ENCODE data around the gene TRPM4. TPM values are rescaled to one million over a fixed set of nuclear protein-coding genes. Genes with fewer than 3 reads are reported as not detected.

The TRPM4 gene
- total RNA-seq, 4 donors from 2014 or later = 16.3 to 38.5 (median 17.3) TPM

DNA sequence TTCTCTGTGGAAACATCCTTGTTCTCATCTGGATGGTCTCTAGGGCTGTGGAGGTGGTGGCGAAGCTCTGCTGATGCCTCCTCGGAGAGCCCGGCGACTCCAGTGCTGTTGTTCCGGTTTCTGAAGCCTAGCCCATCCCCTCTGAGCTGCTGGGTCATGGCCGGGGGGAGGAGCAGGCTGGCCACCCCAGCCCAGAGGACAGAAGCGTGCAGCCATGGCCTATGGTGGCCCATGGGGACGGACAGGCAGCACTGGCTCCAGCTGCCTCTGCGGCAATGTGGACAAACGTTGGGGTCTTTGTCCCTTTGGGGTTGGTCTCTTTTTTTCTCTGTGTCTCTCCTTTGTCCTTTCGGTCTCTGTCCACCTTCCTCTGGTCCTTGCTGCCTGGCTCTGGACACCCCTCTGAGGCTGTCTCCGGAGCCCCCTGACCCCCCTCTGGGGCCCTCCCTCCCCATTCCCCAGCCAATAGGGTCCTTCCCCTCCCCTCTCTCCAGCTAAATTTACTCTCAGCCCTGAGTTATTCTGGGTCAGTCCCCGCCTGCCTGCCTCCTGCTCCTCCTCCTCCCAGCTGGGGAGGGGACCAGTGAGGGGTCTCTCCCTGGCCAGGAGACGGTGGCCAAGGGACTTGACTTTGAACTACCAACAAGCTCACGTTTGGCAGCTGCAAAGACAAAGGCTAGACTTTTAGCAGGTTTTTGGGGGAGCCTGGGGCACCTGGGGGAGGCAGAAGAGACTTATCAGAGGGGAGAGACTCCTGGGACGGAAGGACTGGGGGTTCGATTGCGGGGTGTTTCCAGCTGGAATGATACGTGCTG lies 2.4 kb upstream of the TRPM4 start, which contains the start of gene HRC:
HRC (minus strand) TSS at position 392 of the 815 bp plus-strand sequence; CDS start at position 233, 159 bp downstream.
- Histone ChIP-seq H3K4me1 (peaks cover 0 to 49% (median 20%) of the 10 kb centered on the region in 3 donors), H3K27ac (peak within 1 kb of the TSS in 3 of 4 donors; percentile 4 to 42 (median 9)), H3K36me3 (no peaks in the 10 kb centered on the region), H3K4me3 (peak within 1 kb of the TSS in 1 of 2 donors; percentile 3), H3K27me3 (no peaks in the 10 kb centered on the region), H3K9me3 (no peaks in the 10 kb centered on the region)
- TF ChIP-seq EP300 (IDR thresholded peaks at IDR 0.05) = no peak
- TF ChIP-seq POLR2A (IDR thresholded peaks at IDR 0.05) = no peak
- TF ChIP-seq POLR2AphosphoS5 (IDR thresholded peaks at IDR 0.05) = no peak
- WGBS, 2 donors (ENCODE audit: low coverage in 1 of 2) = 36 to 80% methylated on average over 3 to 7 of the region's 19 CpGs
- ATAC-seq = no peak

DNA sequence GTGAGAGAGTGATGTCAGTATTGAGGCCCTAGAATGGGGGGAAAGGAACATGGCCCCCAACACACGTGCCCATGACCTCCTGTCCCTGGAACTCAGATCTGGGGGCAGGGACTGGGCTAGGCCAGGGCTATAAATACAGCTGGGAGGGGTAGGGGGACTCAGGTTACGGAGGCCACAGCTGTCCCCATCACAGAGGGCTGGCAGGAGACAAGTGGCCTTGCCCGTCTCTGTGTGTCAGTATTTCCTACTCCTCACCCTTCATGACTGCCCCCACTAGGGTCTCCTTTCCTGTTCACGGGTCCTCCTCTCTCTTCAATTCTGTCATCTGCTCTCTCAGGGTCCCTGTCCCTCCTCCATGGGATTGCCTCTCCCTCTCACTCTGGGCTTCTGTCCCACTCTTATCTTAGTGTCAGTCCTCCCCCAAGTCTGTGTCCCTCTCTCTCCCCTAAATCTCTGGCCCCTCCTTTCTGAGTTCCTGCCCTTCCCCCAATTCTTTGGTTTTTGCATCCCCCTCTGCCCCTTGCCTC lies 1.7 kb upstream of the TRPM4 start:
- TF ChIP-seq POLR2AphosphoS5 (IDR thresholded peaks at IDR 0.05) (no peak), POLR2A (IDR thresholded peaks at IDR 0.05) (no peak), EP300 (IDR thresholded peaks at IDR 0.05) (no peak), CTCF (IDR thresholded peaks at IDR 0.05) (no peak)
- Histone ChIP-seq H3K9me3 (no peaks in the 10 kb centered on the region), H3K4me3 (peak overlapping the region in 1 of 2 donors; percentile 3), H3K4me1 (peaks cover 0 to 51% (median 16%) of the 10 kb centered on the region in 3 donors), H3K27me3 (no peaks in the 10 kb centered on the region), H3K27ac (peak overlapping the region in 3 of 4 donors; percentile 4 to 42 (median 9)), H3K36me3 (no peaks in the 10 kb centered on the region)
- WGBS, 2 donors (ENCODE audit: low coverage in 1 of 2) = 50 to 56% methylated on average over 1 to 4 of the region's 4 CpGs
- ATAC-seq = no peak

DNA sequence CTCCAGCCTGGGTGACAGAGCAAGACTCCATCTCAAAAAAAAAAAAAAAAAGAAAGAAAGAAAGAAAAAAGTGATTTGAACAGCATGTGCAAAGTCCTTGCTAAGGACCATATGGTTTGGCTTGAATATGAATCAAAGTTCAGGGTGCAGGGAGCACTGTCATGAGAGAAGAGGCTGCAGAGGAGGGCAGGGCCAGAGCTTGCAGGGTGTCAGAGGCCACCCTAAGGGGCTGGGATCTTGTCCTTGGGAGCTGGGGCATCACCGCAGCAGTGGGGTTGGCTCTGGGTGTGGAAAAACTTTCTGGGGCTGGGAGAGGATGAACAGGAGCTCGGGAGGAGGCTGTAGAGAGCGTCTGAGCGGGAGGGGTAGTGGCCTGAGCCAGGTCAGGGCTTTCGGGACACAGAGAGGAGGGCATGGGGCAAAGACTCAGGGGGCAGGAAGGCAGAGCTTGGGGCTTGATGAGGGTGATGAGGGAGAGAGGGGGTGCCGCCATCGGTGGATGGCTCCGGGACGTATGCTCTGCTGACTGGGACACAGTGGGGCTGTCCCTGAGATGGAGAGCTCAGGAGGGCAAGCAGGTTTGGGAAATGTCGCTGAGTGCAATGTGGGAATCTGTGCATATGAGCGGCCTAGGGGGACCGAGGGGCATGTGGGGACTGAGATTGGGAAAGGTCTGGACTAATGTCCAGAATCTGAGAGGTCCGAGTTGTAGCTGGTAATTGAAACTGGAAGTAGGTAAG lies 3.0 kb downstream of the TRPM4 start:
- TF ChIP-seq POLR2AphosphoS5 (IDR thresholded peaks at IDR 0.05) (no peak), CTCF (IDR thresholded peaks at IDR 0.05) (no peak), POLR2A (IDR thresholded peaks at IDR 0.05) (no peak), EP300 (IDR thresholded peaks at IDR 0.05) (no peak)
- Histone ChIP-seq H3K9me3 (no peaks in the 10 kb centered on the region), H3K4me3 (no peak overlapping the region), H3K27me3 (no peaks in the 10 kb centered on the region), H3K27ac (peak overlapping the region in 1 of 4 donors; percentile 19), H3K4me1 (peaks cover 0 to 61% (median 17%) of the 10 kb centered on the region in 3 donors), H3K36me3 (peaks cover 0 to 12% of the 10 kb centered on the region in 2 donors)
- 84 to 100% methylated on average over 1 to 13 of the region's 13 CpGs for WGBS, 2 donors (ENCODE audit: low coverage in 1 of 2)
- ATAC-seq = no peak

- Histone ChIP-seq H3K36me3 (peaks cover 0 to 12% of the 10 kb centered on the region in 2 donors), H3K4me1 (peaks cover 0 to 66% (median 21%) of the 10 kb centered on the region in 3 donors), H3K27ac (no peak overlapping the region), H3K27me3 (no peaks in the 10 kb centered on the region), H3K4me3 (no peak overlapping the region), H3K9me3 (no peaks in the 10 kb centered on the region)
- no peak for ATAC-seq
- WGBS, 2 donors (ENCODE audit: low coverage in 1 of 2) = 36 to 67% methylated on average over 1 to 2 of the region's 4 CpGs
- TF ChIP-seq POLR2A (IDR thresholded peaks at IDR 0.05) (no peak), CTCF (IDR thresholded peaks at IDR 0.05) (no peak), POLR2AphosphoS5 (IDR thresholded peaks at IDR 0.05) (no peak), EP300 (IDR thresholded peaks at IDR 0.05) (no peak)
Observed at GRCh38 chr19:49161987-49162386, 4.4 kb downstream of the TRPM4 start.

Measured in gastroesophageal sphincter (tissue), 4 donors.